IPS-18a (cell line): ENCODE measurements around the gene MRPL40.
A peak's percentile ranks its signal among the peaks of the same experiment; 100 is the strongest.

Source experiments
- H3K27ac ChIP-seq: one replicate; pipeline ENCODE4 v1.5.1; 2013; ENCODE audit warnings: low read length
- H3K27me3 ChIP-seq: one replicate; pipeline ENCODE4 v1.6.1; 2013; ENCODE audit warnings: mild to moderate bottlenecking, low read length; ENCODE audit not compliant: control insufficient read depth, insufficient read depth
- H3K36me3 ChIP-seq: one replicate; pipeline ENCODE4 v1.6.1; 2013; ENCODE audit warnings: low read depth, low read length; ENCODE audit not compliant: control insufficient read depth
- H3K4me1 ChIP-seq: one replicate; pipeline ENCODE4 v1.6.1; 2013; ENCODE audit warnings: low read depth, low read length; ENCODE audit not compliant: control insufficient read depth
- H3K4me3 ChIP-seq: one replicate; pipeline ENCODE4 v1.5.1; 2013; ENCODE audit warnings: low read length
- H3K9ac ChIP-seq: one replicate; pipeline ENCODE4 v1.6.1; 2013; ENCODE audit warnings: mild to moderate bottlenecking, low read length, moderate library complexity
- H3K9me3 ChIP-seq: one replicate; pipeline ENCODE4 v1.6.1; 2013; ENCODE audit warnings: low read depth, low read length; ENCODE audit not compliant: control insufficient read depth

The MRPL40 gene

GRCh38 chr22:19479355-19480172 lies 47.2 kb downstream of the MRPL40 start, which contains the start of gene CDC45:
TSS of gene CDC45 (plus strand) at chr22:19479920. CDS start at chr22:19479969, 49 bp downstream.
- Histone ChIP-seq H3K36me3 (peaks cover 24% of the 10 kb centered on the region), H3K27me3 (no peaks in the 10 kb centered on the region), H3K9ac (peak within 1 kb of the TSS; percentile 95), H3K9me3 (no peaks in the 10 kb centered on the region), H3K4me1 (peaks cover 5% of the 10 kb centered on the region), H3K4me3 (peak within 1 kb of the TSS; percentile 86), H3K27ac (peak within 1 kb of the TSS; percentile 100)

DNA sequence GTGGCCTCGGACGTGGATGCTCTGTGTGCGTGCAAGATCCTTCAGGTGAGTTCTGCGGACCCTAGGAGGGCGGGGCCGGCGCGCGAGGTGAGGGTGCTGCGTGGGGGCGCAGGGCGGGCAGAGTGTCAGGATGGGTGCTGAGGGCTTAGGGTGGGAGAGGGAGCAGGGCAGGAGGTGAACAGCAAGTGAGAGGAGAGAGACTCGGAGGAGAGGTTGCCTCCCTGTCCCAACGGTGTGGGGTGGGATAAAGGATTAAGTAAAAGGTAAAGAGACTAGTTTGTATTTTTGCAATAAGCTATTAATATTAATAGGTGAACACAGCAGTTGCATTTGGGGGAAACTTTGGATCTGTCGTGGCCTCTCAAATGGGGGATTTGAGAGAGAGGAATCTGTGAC lies 47.8 kb downstream of the MRPL40 start:
- Histone ChIP-seq H3K27me3 (no peaks in the 10 kb centered on the region), H3K36me3 (peaks cover 30% of the 10 kb centered on the region), H3K27ac (no peak overlapping the region), H3K9me3 (no peaks in the 10 kb centered on the region), H3K4me1 (peaks cover 5% of the 10 kb centered on the region), H3K9ac (peak overlapping the region; percentile 95), H3K4me3 (peak overlapping the region; percentile 86)

GRCh38 chr22:19480789-19481188 lies 48.4 kb downstream of the MRPL40 start:
- H3K27me3 ChIP-seq: no peaks in the 10 kb centered on the region
- peaks cover 5% of the 10 kb centered on the region for H3K4me1 ChIP-seq
- no peak overlapping the region for H3K27ac ChIP-seq
- peaks cover 37% of the 10 kb centered on the region for H3K36me3 ChIP-seq
- H3K9ac ChIP-seq: peak overlapping the region; percentile 95
- peak overlapping the region; percentile 86 for H3K4me3 ChIP-seq
- no peaks in the 10 kb centered on the region for H3K9me3 ChIP-seq

GRCh38 chr22:19482297-19482696 lies 50.0 kb downstream of the MRPL40 start:
- H3K4me1 ChIP-seq: peaks cover 5% of the 10 kb centered on the region
- H3K4me3 ChIP-seq: no peak overlapping the region
- peaks cover 42% of the 10 kb centered on the region for H3K36me3 ChIP-seq
- no peaks in the 10 kb centered on the region for H3K9me3 ChIP-seq
- H3K9ac ChIP-seq: no peak overlapping the region
- H3K27me3 ChIP-seq: no peaks in the 10 kb centered on the region
- no peak overlapping the region for H3K27ac ChIP-seq

DNA sequence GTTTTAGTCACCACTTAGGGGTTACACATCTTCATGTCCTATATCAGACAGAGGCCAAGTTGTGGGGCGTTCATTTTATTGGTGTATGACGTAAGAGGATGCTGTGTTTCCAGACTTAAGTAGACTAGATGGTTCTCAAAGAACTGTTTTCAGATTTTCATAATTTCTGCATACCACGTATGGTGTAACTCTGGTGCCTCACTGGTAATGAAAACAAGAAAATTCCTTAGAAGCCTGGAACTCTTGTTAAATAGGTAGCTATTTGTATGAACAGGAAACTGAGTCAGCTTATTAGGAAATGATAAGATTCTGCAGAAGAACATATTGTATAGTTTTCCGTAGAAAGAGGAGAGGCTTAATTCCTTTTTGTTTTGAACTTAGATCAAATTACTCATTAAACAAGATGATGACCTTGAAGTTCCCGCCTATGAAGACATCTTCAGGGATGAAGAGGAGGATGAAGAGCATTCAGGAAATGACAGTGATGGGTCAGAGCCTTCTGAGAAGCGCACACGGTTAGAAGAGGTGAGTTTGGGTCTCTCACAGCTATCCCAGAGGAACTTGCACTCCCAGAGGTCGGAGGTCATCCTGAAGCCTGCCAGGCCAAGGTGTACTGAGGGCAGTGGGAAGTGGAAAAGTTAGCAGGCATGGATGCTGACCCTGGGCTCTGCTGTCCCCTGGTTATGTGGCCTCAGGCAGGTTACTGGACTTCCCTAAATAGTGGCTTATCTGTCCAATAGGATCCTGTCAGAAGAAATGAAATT lies 51.3 kb downstream of the MRPL40 start:
- Histone ChIP-seq H3K4me3 (no peak overlapping the region), H3K4me1 (no peaks in the 10 kb centered on the region), H3K36me3 (peaks cover 49% of the 10 kb centered on the region), H3K9ac (no peak overlapping the region), H3K27me3 (no peaks in the 10 kb centered on the region), H3K9me3 (no peaks in the 10 kb centered on the region), H3K27ac (no peak overlapping the region)
